Measurements from ENCODE around the gene YTHDF1.
A peak's percentile ranks its signal among the peaks of the same experiment; 100 is the strongest.

The YTHDF1 gene

GRCh38 chr20:63185215-63185796 is 30.6 kb downstream of the YTHDF1 start:
- DNase-seq (ENCODE audit: low spot score): no peak

GRCh38 chr20:63183422-63184146 is 32.3 kb downstream of the YTHDF1 start:
- peak; percentile 35 for DNase-seq (ENCODE audit: low spot score)

GRCh38 chr20:63182946-63183415 is 33.0 kb downstream of the YTHDF1 start:
- DNase-seq (ENCODE audit: low spot score): no peak

GRCh38 chr20:63182425-63182824 is 33.5 kb downstream of the YTHDF1 start:
- no peak for DNase-seq (ENCODE audit: low spot score)

GRCh38 chr20:63181226-63181625 is 34.7 kb downstream of the YTHDF1 start:
- DNase-seq (ENCODE audit: low spot score): no peak

- DNase-seq (ENCODE audit: low spot score): no peak
Measured at GRCh38 chr20:63180569-63181185, 35.3 kb downstream of the YTHDF1 start.

- DNase-seq (ENCODE audit: low spot score): no peak
Measured at GRCh38 chr20:63179687-63180568, 36.0 kb downstream of the YTHDF1 start.

- DNase-seq (ENCODE audit: low spot score): no peak
Measured at GRCh38 chr20:63178889-63179686, 36.8 kb downstream of the YTHDF1 start.

GRCh38 chr20:63178446-63178820 is 37.5 kb downstream of the YTHDF1 start:
- DNase-seq (ENCODE audit: low spot score): no peak

- no peak for DNase-seq (ENCODE audit: low spot score)
Measured at GRCh38 chr20:63177785-63178445, 38.0 kb downstream of the YTHDF1 start.

GRCh38 chr20:63177134-63177784 is 38.7 kb downstream of the YTHDF1 start:
- DNase-seq (ENCODE audit: low spot score): no peak

- no peak for DNase-seq (ENCODE audit: low spot score)
Measured at GRCh38 chr20:63176427-63177133, 39.4 kb downstream of the YTHDF1 start.

- no peak for DNase-seq (ENCODE audit: low spot score)
Measured at GRCh38 chr20:63176034-63176426, 39.9 kb downstream of the YTHDF1 start.

GRCh38 chr20:63175038-63175895 is 40.7 kb downstream of the YTHDF1 start:
- no peak for DNase-seq (ENCODE audit: low spot score)

- no peak for DNase-seq (ENCODE audit: low spot score)
Measured at GRCh38 chr20:63174309-63175037, 41.5 kb downstream of the YTHDF1 start.

- DNase-seq (ENCODE audit: low spot score): no peak
Measured at GRCh38 chr20:63173552-63174191, 42.3 kb downstream of the YTHDF1 start.

GRCh38 chr20:63172726-63173125 is 43.2 kb downstream of the YTHDF1 start:
- DNase-seq (ENCODE audit: low spot score): no peak

- no peak for DNase-seq (ENCODE audit: low spot score)
Measured at GRCh38 chr20:63171991-63172390, 43.9 kb downstream of the YTHDF1 start.
